Right lobe of liver (tissue), 6 donors: ENCODE results near the gene TMED7. TPM values are rescaled to one million over a fixed set of nuclear protein-coding genes. Genes with fewer than 3 reads are reported as not detected.

ENCODE experiments used
- ATAC-seq, 4 donors: fragments of 200-7000 bp; cut with Tn5 transposase; one replicate each; pipeline ENCODE4 v1.9.1; 2020; ENCODE audit warnings: mild to moderate bottlenecking in 4 of 4, moderate library complexity in 4 of 4
- DNase-seq, 3 donors: peaks; one replicate each; pipeline ENCODE4 v3.0.0-alpha.2; 2020
- H3K27ac ChIP-seq, 3 donors: fragments of 200-600 bp; one replicate each; pipeline ENCODE4 v1.8.0; 2022
- H3K27me3 ChIP-seq, 2 donors: fragments of 200-600 bp; one replicate each; pipeline ENCODE4 v1.8.0; 2022
- H3K36me3 ChIP-seq, 4 donors: fragments of 200-600 bp; sonication (generic) in 1 of 4; one replicate each; pipeline versions ENCODE4 v1.5.1 to v1.8.0; 2017 to 2022; ENCODE audit warnings: control low read depth in 1 of 4
- H3K4me1 ChIP-seq, 4 donors: fragments of 200-600 bp; sonication (generic) in 1 of 4; one replicate each; pipeline versions ENCODE4 v1.5.1 to v1.8.0; 2017 to 2022; ENCODE audit warnings: control low read depth in 1 of 4
- H3K4me3 ChIP-seq, 3 donors: fragments of 200-600 bp; one replicate each; pipeline ENCODE4 v1.8.0; 2022
- H3K9me3 ChIP-seq, 4 donors: fragments of 200-600 bp; sonication (generic) in 1 of 4; one replicate each; pipeline versions ENCODE4 v1.5.1 to v1.8.0; 2017 to 2022; ENCODE audit warnings: control low read depth in 1 of 4
- CTCF ChIP-seq, 4 donors: fragments of 200-600 bp in 3 of 4; fragments of 450-650 bp in 1 of 4; IDR thresholded peaks; one replicate each; pipeline versions ENCODE4 v1.5.1 to v1.8.0; 2016 to 2022; ENCODE audit warnings: antibody characterized with exemption in 4 of 4, mild to moderate bottlenecking in 2 of 4
- POLR2A ChIP-seq: fragments of 450-650 bp; IDR thresholded peaks from one replicate; pipeline ENCODE4 v1.6.1; 2017; ENCODE audit warnings: antibody characterized with exemption, mild to moderate bottlenecking
- WGBS: methylation state at CpG from one replicate; pipeline ENCODE4 v1.1.6; 2018; ENCODE audit warnings: low coverage, low lambda C conversion rate; ENCODE audit not compliant: insufficient coverage; ENCODE audit errors: missing lambda C conversion rate; 5-methylcytosine and 5-hydroxymethylcytosine counted together
- intact Hi-C, 2 donors: fragments of 100-400 bp; cut with DNase I; formaldehyde crosslinking; loops; one replicate each; pipeline versions ENCODE4 v1.11.2 to v1.14.1; 2022
- total RNA-seq, 6 experiments: library from RNA; depleted of rRNA in 2 of 6; stranded (reverse); fragments of >200 nt in 2 of 6; fragmentation: NEBNext Ultra II Directional in 3 of 6; extraction: Animal tissue kit (Norgen Biotek cat#: 25700) in 3 of 6; gene quantifications; one replicate each; pipeline versions ENCODE4 v1.1.0 to v1.2.4, GENCODE V29; 2016 to 2023
- donor health status: DM: no; HTN: yes; CAD: no.
- donor health status: DM: no; HTN: no; CAD: no.
- donor health status: DM: no; HTN: no; CAD: no.
- donor health status: DM: no; HTN: yes; CAD: no.
- donor health status: DM: no; HTN: yes; CAD: no.

TMED7 gene
- total RNA-seq, 6 experiments from 2014 or later, result 69.8 to 103 (median 91.7) TPM

GRCh38 chr5:115575167-115576070 lies 50.4 kb downstream of the TMED7 start:
- intact Hi-C loops, result loop anchor here (5.0 to 10.0 kb wide), 2 partner anchors 261 to 263 kb away; no protein-coding TSS in a partner anchor
- ATAC-seq (no peak), DNase-seq (no peak)
- TF ChIP-seq CTCF (IDR thresholded peaks at IDR 0.05) (no peak), POLR2A (no peak)
- Histone ChIP-seq H3K4me1 (no peaks in the 10 kb centered on the region), H3K9me3 (no peaks in the 10 kb centered on the region), H3K27ac (no peak overlapping the region), H3K36me3 (peaks cover 0 to under 1% (median 0%) of the 10 kb centered on the region in 4 donors), H3K4me3 (no peak overlapping the region), H3K27me3 (no peaks in the 10 kb centered on the region)
- WGBS, result 63% methylated on average over 3 of the region's 5 CpGs

- intact Hi-C loops, result loop anchor here in 1 of 2 donors (10.0 kb wide), 1 partner anchor 258 kb away; no protein-coding TSS in a partner anchor
Observed at GRCh38 chr5:115573133-115573532, 52.7 kb downstream of the TMED7 start.

GRCh38 chr5:115571441-115571878 lies 54.4 kb downstream of the TMED7 start:
- no peak overlapping the region for H3K4me3 ChIP-seq
- DNase-seq (no peak), ATAC-seq (peak in 1 of 4 donors; percentile 25)
- H3K27me3 ChIP-seq, result no peaks in the 10 kb centered on the region
- no peaks in the 10 kb centered on the region for H3K36me3 ChIP-seq
- no peak overlapping the region for H3K27ac ChIP-seq
- no peaks in the 10 kb centered on the region for H3K9me3 ChIP-seq
- TF ChIP-seq POLR2A (no peak), CTCF (IDR thresholded peaks at IDR 0.05) (no peak)
- 100% methylated on average over 2 of the region's 5 CpGs for WGBS
- no peaks in the 10 kb centered on the region for H3K4me1 ChIP-seq
- intact Hi-C loops, result loop anchor here in 1 of 2 donors (10.0 kb wide), 1 partner anchor 257 kb away; no protein-coding TSS in a partner anchor

More at GRCh38 chr5:115573133-115573532, 52.7 kb downstream of the TMED7 start:
- H3K4me3 ChIP-seq, result no peak overlapping the region
- no peak for DNase-seq
- no peak overlapping the region for H3K27ac ChIP-seq
- no peak for ATAC-seq
- no peaks in the 10 kb centered on the region for H3K36me3 ChIP-seq
- 82% methylated on average over 2 of the region's 2 CpGs for WGBS
- H3K9me3 ChIP-seq, result no peaks in the 10 kb centered on the region
- TF ChIP-seq POLR2A, result no peak
- no peak for TF ChIP-seq CTCF (IDR thresholded peaks at IDR 0.05)
- no peaks in the 10 kb centered on the region for H3K4me1 ChIP-seq
- H3K27me3 ChIP-seq, result no peaks in the 10 kb centered on the region

GRCh38 chr5:115568668-115569067 lies 57.2 kb downstream of the TMED7 start:
- no peak for DNase-seq
- H3K9me3 ChIP-seq, result no peaks in the 10 kb centered on the region
- intact Hi-C loops, result no loop called here
- 79% methylated on average over 1 of the region's 1 CpG for WGBS
- H3K4me3 ChIP-seq, result no peak overlapping the region
- no peak for ATAC-seq
- H3K4me1 ChIP-seq, result no peaks in the 10 kb centered on the region
- no peak overlapping the region for H3K27ac ChIP-seq
- no peak for TF ChIP-seq CTCF (IDR thresholded peaks at IDR 0.05)
- TF ChIP-seq POLR2A, result no peak
- H3K27me3 ChIP-seq, result no peaks in the 10 kb centered on the region
- no peaks in the 10 kb centered on the region for H3K36me3 ChIP-seq
